ENCODE data around the gene RNF25.
A peak's percentile ranks its signal among the peaks of the same experiment; 100 is the strongest.

RNF25 gene

GRCh38 chr2:218642786-218643185 lies 29.0 kb downstream of the RNF25 start:
- Histone ChIP-seq H2BK120ac (ENCODE audit: low read depth, low read length) (no peak overlapping the region), H3K9ac (ENCODE audit: low read length) (no peak overlapping the region), H3K4me1 (ENCODE audit: control insufficient read depth, insufficient read depth, low read depth, low read length) (peaks cover 25% of the 10 kb centered on the region), H3K18ac (ENCODE audit: low read depth in 1 of 2, low read length in 2 of 2) (no peak overlapping the region), H2BK5ac (ENCODE audit: low read depth, low read length, poor library complexity, severe bottlenecking) (no peak overlapping the region), H3K79me1 (replicated peaks; ENCODE audit: low read length, poor library complexity, severe bottlenecking) (peaks cover 36% of the 10 kb centered on the region), H3K4me2 (ENCODE audit: low read length, poor library complexity, severe bottlenecking) (no peak overlapping the region), H3K27ac (ENCODE audit: low read length, poor library complexity, severe bottlenecking) (no peak overlapping the region), H2AFZ (ENCODE audit: low read depth, low read length) (no peak overlapping the region), H3K9me3 (ENCODE audit: control insufficient read depth, low read length) (no peaks in the 10 kb centered on the region), H3K14ac (ENCODE audit: low read length in 2 of 2) (no peak overlapping the region), H4K91ac (ENCODE audit: low read length) (no peak overlapping the region), H2AK5ac (ENCODE audit: low read length, severe bottlenecking) (no peak overlapping the region), H3K23ac (ENCODE audit: low read length in 2 of 2) (no peak overlapping the region), H3K4ac (ENCODE audit: low read depth in 1 of 2, low read length in 2 of 2) (no peak overlapping the region), H3K36me3 (ENCODE audit: control insufficient read depth in 1 of 2, insufficient read depth in 2 of 2, low read depth in 1 of 2, low read length in 2 of 2) (peaks cover 62 to 84% of the 10 kb centered on the region in 2 experiments), H3K4me3 (ENCODE audit: insufficient read depth in 1 of 2, low read depth in 1 of 2, low read length in 2 of 2) (no peak overlapping the region), H4K8ac (ENCODE audit: low read length) (no peak overlapping the region), H3K27me3 (ENCODE audit: control insufficient read depth in 1 of 2, insufficient read depth in 1 of 2, low read length in 2 of 2) (no peaks in the 10 kb centered on the region), H2BK15ac (ENCODE audit: low read depth, poor library complexity, severe bottlenecking) (no peak overlapping the region), H2BK12ac (ENCODE audit: low read length in 2 of 2) (no peak overlapping the region)
- 96% methylated on average over 17 of the region's 17 CpGs for WGBS
- DNase-seq: no peak

- WGBS: 98% methylated on average over 18 of the region's 18 CpGs
- H2AFZ ChIP-seq (ENCODE audit: low read depth, low read length): no peak overlapping the region
Observed at GRCh38 chr2:218642121-218642656, 29.6 kb downstream of the RNF25 start.

GRCh38 chr2:218638372-218638771 lies 33.4 kb downstream of the RNF25 start:
- Histone ChIP-seq H3K4ac (ENCODE audit: low read depth in 1 of 2, low read length in 2 of 2) (no peak overlapping the region), H3K27ac (ENCODE audit: low read length, poor library complexity, severe bottlenecking) (no peak overlapping the region), H3K36me3 (ENCODE audit: control insufficient read depth in 1 of 2, insufficient read depth in 2 of 2, low read depth in 1 of 2, low read length in 2 of 2) (peaks cover 67 to 89% of the 10 kb centered on the region in 2 experiments), H3K14ac (ENCODE audit: low read length in 2 of 2) (no peak overlapping the region), H3K23ac (ENCODE audit: low read length in 2 of 2) (no peak overlapping the region), H2BK120ac (ENCODE audit: low read depth, low read length) (no peak overlapping the region), H3K79me1 (replicated peaks; ENCODE audit: low read length, poor library complexity, severe bottlenecking) (peaks cover 30% of the 10 kb centered on the region), H3K18ac (ENCODE audit: low read depth in 1 of 2, low read length in 2 of 2) (no peak overlapping the region), H3K4me1 (ENCODE audit: control insufficient read depth, insufficient read depth, low read depth, low read length) (peaks cover 2% of the 10 kb centered on the region), H3K9me3 (ENCODE audit: control insufficient read depth, low read length) (no peaks in the 10 kb centered on the region), H2BK15ac (ENCODE audit: low read depth, poor library complexity, severe bottlenecking) (no peak overlapping the region), H3K9ac (ENCODE audit: low read length) (no peak overlapping the region), H2AK5ac (ENCODE audit: low read length, severe bottlenecking) (no peak overlapping the region), H2BK12ac (ENCODE audit: low read length in 2 of 2) (no peak overlapping the region), H2AFZ (ENCODE audit: low read depth, low read length) (no peak overlapping the region), H3K27me3 (ENCODE audit: control insufficient read depth in 1 of 2, insufficient read depth in 1 of 2, low read length in 2 of 2) (no peaks in the 10 kb centered on the region), H4K8ac (ENCODE audit: low read length) (no peak overlapping the region), H3K4me2 (ENCODE audit: low read length, poor library complexity, severe bottlenecking) (no peak overlapping the region), H4K91ac (ENCODE audit: low read length) (peak overlapping the region; percentile 2), H3K4me3 (ENCODE audit: insufficient read depth in 1 of 2, low read depth in 1 of 2, low read length in 2 of 2) (no peak overlapping the region), H2BK5ac (ENCODE audit: low read depth, low read length, poor library complexity, severe bottlenecking) (no peak overlapping the region)
- DNase-seq: no peak
- WGBS: 99% methylated on average over 18 of the region's 18 CpGs

More at GRCh38 chr2:218642121-218642656, 29.6 kb downstream of the RNF25 start:
- Histone ChIP-seq H3K36me3 (ENCODE audit: control insufficient read depth in 1 of 2, insufficient read depth in 2 of 2, low read depth in 1 of 2, low read length in 2 of 2) (peaks cover 59 to 85% of the 10 kb centered on the region in 2 experiments), H3K9me3 (ENCODE audit: control insufficient read depth, low read length) (no peaks in the 10 kb centered on the region), H2AK5ac (ENCODE audit: low read length, severe bottlenecking) (no peak overlapping the region), H2BK5ac (ENCODE audit: low read depth, low read length, poor library complexity, severe bottlenecking) (no peak overlapping the region), H2BK120ac (ENCODE audit: low read depth, low read length) (no peak overlapping the region), H3K14ac (ENCODE audit: low read length in 2 of 2) (no peak overlapping the region), H3K27me3 (ENCODE audit: control insufficient read depth in 1 of 2, insufficient read depth in 1 of 2, low read length in 2 of 2) (no peaks in the 10 kb centered on the region), H3K23ac (ENCODE audit: low read length in 2 of 2) (no peak overlapping the region), H3K79me1 (replicated peaks; ENCODE audit: low read length, poor library complexity, severe bottlenecking) (peaks cover 38% of the 10 kb centered on the region), H3K18ac (ENCODE audit: low read depth in 1 of 2, low read length in 2 of 2) (no peak overlapping the region), H3K4me2 (ENCODE audit: low read length, poor library complexity, severe bottlenecking) (no peak overlapping the region), H3K4me3 (ENCODE audit: insufficient read depth in 1 of 2, low read depth in 1 of 2, low read length in 2 of 2) (no peak overlapping the region), H3K9ac (ENCODE audit: low read length) (no peak overlapping the region), H3K4me1 (ENCODE audit: control insufficient read depth, insufficient read depth, low read depth, low read length) (peaks cover 25% of the 10 kb centered on the region), H3K4ac (ENCODE audit: low read depth in 1 of 2, low read length in 2 of 2) (no peak overlapping the region), H2BK15ac (ENCODE audit: low read depth, poor library complexity, severe bottlenecking) (no peak overlapping the region), H2BK12ac (ENCODE audit: low read length in 2 of 2) (no peak overlapping the region), H4K91ac (ENCODE audit: low read length) (no peak overlapping the region), H4K8ac (ENCODE audit: low read length) (no peak overlapping the region), H3K27ac (ENCODE audit: low read length, poor library complexity, severe bottlenecking) (no peak overlapping the region)
- no peak for DNase-seq

GRCh38 chr2:218635719-218636118 lies 36.1 kb downstream of the RNF25 start:
- Histone ChIP-seq H2AFZ (ENCODE audit: low read depth, low read length) (no peak overlapping the region), H2BK120ac (ENCODE audit: low read depth, low read length) (no peak overlapping the region)
- 88% methylated on average over 5 of the region's 5 CpGs for WGBS

More at GRCh38 chr2:218635719-218636118, 36.1 kb downstream of the RNF25 start:
- Histone ChIP-seq H2AK5ac (ENCODE audit: low read length, severe bottlenecking) (no peak overlapping the region), H3K18ac (ENCODE audit: low read depth in 1 of 2, low read length in 2 of 2) (no peak overlapping the region), H3K4ac (ENCODE audit: low read depth in 1 of 2, low read length in 2 of 2) (no peak overlapping the region), H3K4me2 (ENCODE audit: low read length, poor library complexity, severe bottlenecking) (no peak overlapping the region), H3K79me1 (replicated peaks; ENCODE audit: low read length, poor library complexity, severe bottlenecking) (peaks cover 16% of the 10 kb centered on the region), H2BK5ac (ENCODE audit: low read depth, low read length, poor library complexity, severe bottlenecking) (no peak overlapping the region), H2BK15ac (ENCODE audit: low read depth, poor library complexity, severe bottlenecking) (no peak overlapping the region), H3K9ac (ENCODE audit: low read length) (no peak overlapping the region), H3K4me3 (ENCODE audit: insufficient read depth in 1 of 2, low read depth in 1 of 2, low read length in 2 of 2) (no peak overlapping the region), H3K36me3 (ENCODE audit: control insufficient read depth in 1 of 2, insufficient read depth in 2 of 2, low read depth in 1 of 2, low read length in 2 of 2) (peaks cover 53 to 84% of the 10 kb centered on the region in 2 experiments), H3K9me3 (ENCODE audit: control insufficient read depth, low read length) (no peaks in the 10 kb centered on the region), H3K27ac (ENCODE audit: low read length, poor library complexity, severe bottlenecking) (no peak overlapping the region), H2BK12ac (ENCODE audit: low read length in 2 of 2) (no peak overlapping the region), H3K14ac (ENCODE audit: low read length in 2 of 2) (no peak overlapping the region), H3K27me3 (ENCODE audit: control insufficient read depth in 1 of 2, insufficient read depth in 1 of 2, low read length in 2 of 2) (no peaks in the 10 kb centered on the region), H3K23ac (ENCODE audit: low read length in 2 of 2) (no peak overlapping the region), H4K8ac (ENCODE audit: low read length) (no peak overlapping the region), H4K91ac (ENCODE audit: low read length) (no peak overlapping the region), H3K4me1 (ENCODE audit: control insufficient read depth, insufficient read depth, low read depth, low read length) (peaks cover 2% of the 10 kb centered on the region)
- DNase-seq: no peak
